ENCODE measurements around the gene SPAG16.

Gene SPAG16

DNA sequence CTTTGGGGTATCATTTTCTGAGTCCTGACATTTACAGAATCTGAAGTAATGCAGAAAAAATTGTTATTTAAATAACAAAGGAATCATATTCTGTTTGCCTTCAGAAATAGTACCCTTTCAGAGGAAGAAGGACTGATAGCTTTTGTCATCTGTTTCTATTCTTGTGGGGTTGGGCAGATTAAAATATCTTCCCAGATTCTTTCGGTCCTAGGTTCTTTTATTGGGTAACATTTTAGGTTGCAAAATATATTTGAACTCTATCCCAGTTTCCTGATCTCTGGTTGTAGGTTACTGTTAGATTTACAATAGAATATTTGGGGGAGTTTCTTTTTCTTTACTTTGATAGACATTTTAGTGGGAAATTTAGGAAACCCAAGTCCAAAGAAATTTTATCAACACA is 550.5 kb downstream of the SPAG16 start:
- DNase-seq (ENCODE audit: low spot score): no peak
- in situ Hi-C loops (cut with MboI; ENCODE audit: low pct_unique_long_range_greater_than_20kb, low sequenced_read_pairs, unreplicated experiment): no loop called here
- TF ChIP-seq, protein P1, sequence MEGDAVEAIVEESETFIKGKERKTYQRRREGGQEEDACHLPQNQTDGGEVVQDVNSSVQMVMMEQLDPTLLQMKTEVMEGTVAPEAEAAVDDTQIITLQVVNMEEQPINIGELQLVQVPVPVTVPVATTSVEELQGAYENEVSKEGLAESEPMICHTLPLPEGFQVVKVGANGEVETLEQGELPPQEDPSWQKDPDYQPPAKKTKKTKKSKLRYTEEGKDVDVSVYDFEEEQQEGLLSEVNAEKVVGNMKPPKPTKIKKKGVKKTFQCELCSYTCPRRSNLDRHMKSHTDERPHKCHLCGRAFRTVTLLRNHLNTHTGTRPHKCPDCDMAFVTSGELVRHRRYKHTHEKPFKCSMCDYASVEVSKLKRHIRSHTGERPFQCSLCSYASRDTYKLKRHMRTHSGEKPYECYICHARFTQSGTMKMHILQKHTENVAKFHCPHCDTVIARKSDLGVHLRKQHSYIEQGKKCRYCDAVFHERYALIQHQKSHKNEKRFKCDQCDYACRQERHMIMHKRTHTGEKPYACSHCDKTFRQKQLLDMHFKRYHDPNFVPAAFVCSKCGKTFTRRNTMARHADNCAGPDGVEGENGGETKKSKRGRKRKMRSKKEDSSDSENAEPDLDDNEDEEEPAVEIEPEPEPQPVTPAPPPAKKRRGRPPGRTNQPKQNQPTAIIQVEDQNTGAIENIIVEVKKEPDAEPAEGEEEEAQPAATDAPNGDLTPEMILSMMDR (IDR thresholded peaks at IDR 0.05; ENCODE audit: extremely low read depth, insufficient read depth, missing control alignments): no peak

DNA sequence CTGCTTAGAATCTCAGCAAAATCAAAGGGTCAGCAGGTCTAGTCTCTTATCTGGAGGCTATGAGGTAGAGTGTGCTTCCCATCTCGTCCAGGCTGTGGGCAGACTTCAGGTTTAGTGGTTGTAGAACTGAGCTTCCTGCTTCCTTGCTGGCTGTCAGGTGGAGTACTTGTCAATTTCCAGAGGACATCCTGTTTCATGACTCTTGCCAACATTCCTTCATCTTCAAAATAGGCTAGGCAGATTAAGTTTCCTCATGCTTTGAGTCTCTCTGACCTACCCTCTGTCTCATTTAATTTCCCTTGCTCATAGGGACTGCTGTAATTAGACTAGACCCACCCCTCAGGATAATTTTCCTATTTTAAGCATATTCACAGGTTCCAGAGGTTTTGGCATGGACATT is 562.6 kb downstream of the SPAG16 start:
- DNase-seq (ENCODE audit: low spot score): no peak
- TF ChIP-seq, protein P1 (IDR thresholded peaks at IDR 0.05; ENCODE audit: extremely low read depth, insufficient read depth, missing control alignments): no peak
- in situ Hi-C loops (cut with MboI; ENCODE audit: low pct_unique_long_range_greater_than_20kb, low sequenced_read_pairs, unreplicated experiment): no loop called here

GRCh38 chr2:213847316-213847715 is 563.1 kb downstream of the SPAG16 start:
- TF ChIP-seq, protein P1 (IDR thresholded peaks at IDR 0.05; ENCODE audit: extremely low read depth, insufficient read depth, missing control alignments): no peak
- in situ Hi-C loops (cut with MboI; ENCODE audit: low pct_unique_long_range_greater_than_20kb, low sequenced_read_pairs, unreplicated experiment): no loop called here
- no peak for DNase-seq (ENCODE audit: low spot score)

DNA sequence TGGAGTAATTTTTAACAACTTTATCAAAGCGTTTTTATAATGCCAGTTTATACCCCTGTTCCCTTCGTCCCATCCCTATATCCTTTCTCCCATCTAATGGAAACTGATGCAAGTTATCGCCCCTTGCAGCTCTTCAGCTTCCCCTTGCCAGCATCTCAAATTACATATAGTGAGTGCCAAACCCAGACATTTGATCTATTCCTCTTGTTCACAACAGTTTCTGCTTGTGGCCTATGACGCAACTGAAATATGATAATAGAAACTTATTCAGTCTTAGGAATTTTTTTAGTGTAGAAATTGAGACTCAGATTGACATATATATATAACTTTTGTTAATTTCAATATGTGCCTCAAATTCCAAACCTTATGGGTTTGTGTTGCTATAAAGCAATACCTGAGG is 564.4 kb downstream of the SPAG16 start:
- TF ChIP-seq, protein P1 (IDR thresholded peaks at IDR 0.05; ENCODE audit: extremely low read depth, insufficient read depth, missing control alignments): no peak
- no peak for DNase-seq (ENCODE audit: low spot score)
- in situ Hi-C loops (cut with MboI; ENCODE audit: low pct_unique_long_range_greater_than_20kb, low sequenced_read_pairs, unreplicated experiment): no loop called here

DNA sequence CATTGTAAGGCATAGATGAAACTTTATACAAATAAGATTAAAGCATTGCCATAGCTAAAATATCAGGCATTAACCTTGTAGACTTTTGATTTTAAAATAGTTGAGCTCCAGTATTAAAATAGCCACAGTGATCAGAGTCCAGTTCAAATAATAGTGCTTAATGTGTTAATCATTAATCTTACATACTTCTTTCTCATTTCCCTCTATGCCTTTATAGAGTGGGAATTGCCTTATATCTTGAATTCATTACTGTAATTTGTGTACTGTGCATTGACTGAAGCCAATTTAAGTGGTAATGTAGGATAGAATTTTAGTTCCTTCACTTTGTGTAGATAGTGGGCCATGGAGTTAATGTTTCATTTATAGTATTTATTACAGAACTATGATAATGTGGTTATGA is 577.4 kb downstream of the SPAG16 start:
- TF ChIP-seq, protein P1 (IDR thresholded peaks at IDR 0.05; ENCODE audit: extremely low read depth, insufficient read depth, missing control alignments): no peak
- DNase-seq (ENCODE audit: low spot score): no peak
- in situ Hi-C loops (cut with MboI; ENCODE audit: low pct_unique_long_range_greater_than_20kb, low sequenced_read_pairs, unreplicated experiment): no loop called here

GRCh38 chr2:213862407-213863076 is 578.3 kb downstream of the SPAG16 start:
- in situ Hi-C loops (cut with MboI; ENCODE audit: low pct_unique_long_range_greater_than_20kb, low sequenced_read_pairs, unreplicated experiment): no loop called here
- TF ChIP-seq, protein P1 (IDR thresholded peaks at IDR 0.05; ENCODE audit: extremely low read depth, insufficient read depth, missing control alignments): no peak
- no peak for DNase-seq (ENCODE audit: low spot score)

Data from GM13977 (cell line).